HEK293T (cell line): ENCODE results near the gene LYSMD4.

Experiments
- ARNT ChIP-seq: fragments of 450-650 bp; IDR thresholded peaks from 2 replicates; pipeline ENCODE4 v1.6.1; 2017; ENCODE audit warnings: mild to moderate bottlenecking
- BHLHE40 ChIP-seq: fragments of 450-650 bp; IDR thresholded peaks from 2 replicates; pipeline ENCODE4 v1.6.1; 2016; ENCODE audit warnings: mild to moderate bottlenecking, moderate library complexity, borderline replicate concordance
- ELF4 ChIP-seq: fragments of 450-650 bp; IDR thresholded peaks from 2 replicates; pipeline ENCODE4 v1.6.1; 2017; ENCODE audit warnings: antibody characterized with exemption
- FOXA1 ChIP-seq: fragments of 450-650 bp; IDR thresholded peaks from 2 replicates; pipeline ENCODE4 v1.6.1; 2016; ENCODE audit warnings: mild to moderate bottlenecking
- FOXK2 ChIP-seq: fragments of 450-650 bp; IDR thresholded peaks from 2 replicates; pipeline ENCODE4 v1.6.1; 2016; ENCODE audit warnings: mild to moderate bottlenecking
- FOXM1 ChIP-seq: fragments of 450-650 bp; IDR thresholded peaks from 2 replicates; pipeline ENCODE4 v1.6.1; 2017; ENCODE audit warnings: mild to moderate bottlenecking, borderline replicate concordance
- HDGF ChIP-seq: fragments of 450-650 bp; IDR thresholded peaks from 2 replicates; pipeline ENCODE4 v1.6.1; 2017; ENCODE audit warnings: antibody characterized with exemption, borderline replicate concordance
- L3MBTL2 ChIP-seq: fragments of 450-650 bp; conservative IDR thresholded peaks from 2 replicates; pipeline ENCODE4 v1.6.1; 2016; ENCODE audit warnings: mild to moderate bottlenecking
- NFRKB ChIP-seq: fragments of 450-650 bp; IDR thresholded peaks from 2 replicates; pipeline ENCODE4 v1.6.1; 2016; ENCODE audit warnings: mild to moderate bottlenecking, moderate library complexity
- SP1 ChIP-seq: fragments of 450-650 bp; IDR thresholded peaks from 2 replicates; pipeline ENCODE4 v1.6.1; 2017
- SUZ12 ChIP-seq: fragments of 450-650 bp; IDR thresholded peaks from 2 replicates; pipeline ENCODE4 v1.6.1; 2016; ENCODE audit warnings: mild to moderate bottlenecking
- TARDBP ChIP-seq: fragments of 450-650 bp; IDR thresholded peaks from 2 replicates; pipeline ENCODE4 v1.6.1; 2016
- ZNF384 ChIP-seq: fragments of 450-650 bp; IDR thresholded peaks from 2 replicates; pipeline ENCODE4 v1.6.1; 2016
- TF ChIP-seq, protein P1 (sequence below): fragments of 450-650 bp; IDR thresholded peaks from 2 replicates; pipeline ENCODE4 v1.6.1; 2016

DNA sequence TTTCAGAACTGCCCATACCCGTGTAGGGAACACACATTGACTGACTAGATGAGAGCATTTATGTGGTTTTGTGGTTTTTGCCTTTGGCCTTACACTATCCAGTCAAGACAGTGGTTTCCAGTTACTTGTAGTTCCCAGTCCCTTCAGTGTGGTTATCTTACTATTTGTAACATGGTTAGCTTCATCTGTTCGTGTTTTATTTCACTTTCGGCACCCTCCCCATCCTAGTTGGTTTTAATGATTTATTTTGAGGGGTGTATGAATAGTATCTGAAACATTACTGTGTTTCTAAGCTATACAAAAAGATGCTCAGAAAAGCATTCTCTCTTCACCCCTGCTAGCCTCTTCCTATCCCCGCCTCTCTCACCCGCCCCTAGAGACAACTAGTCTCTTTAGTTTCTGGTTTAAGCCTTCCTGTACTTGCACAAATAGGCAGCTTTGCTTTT is 14.1 kb downstream of the LYSMD4 start:
- TF ChIP-seq FOXM1: no peak
- no peak for TF ChIP-seq SP1
- TF ChIP-seq TARDBP: no peak
- no peak for TF ChIP-seq FOXK2
- TF ChIP-seq ZNF384: no peak
- no peak for TF ChIP-seq HDGF
- no peak for TF ChIP-seq BHLHE40
- no peak for TF ChIP-seq SUZ12
- TF ChIP-seq FOXA1: no peak
- TF ChIP-seq NFRKB: no peak
- TF ChIP-seq L3MBTL2: no peak
- TF ChIP-seq, protein P1, sequence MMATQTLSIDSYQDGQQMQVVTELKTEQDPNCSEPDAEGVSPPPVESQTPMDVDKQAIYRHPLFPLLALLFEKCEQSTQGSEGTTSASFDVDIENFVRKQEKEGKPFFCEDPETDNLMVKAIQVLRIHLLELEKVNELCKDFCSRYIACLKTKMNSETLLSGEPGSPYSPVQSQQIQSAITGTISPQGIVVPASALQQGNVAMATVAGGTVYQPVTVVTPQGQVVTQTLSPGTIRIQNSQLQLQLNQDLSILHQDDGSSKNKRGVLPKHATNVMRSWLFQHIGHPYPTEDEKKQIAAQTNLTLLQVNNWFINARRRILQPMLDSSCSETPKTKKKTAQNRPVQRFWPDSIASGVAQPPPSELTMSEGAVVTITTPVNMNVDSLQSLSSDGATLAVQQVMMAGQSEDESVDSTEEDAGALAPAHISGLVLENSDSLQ: no peak
- TF ChIP-seq ARNT: no peak
- no peak for TF ChIP-seq ELF4
